Lower leg skin (tissue), 4 donors: ENCODE data around the gene RBCK1. TPM values are rescaled to one million over a fixed set of nuclear protein-coding genes. Genes with fewer than 3 reads are reported as not detected.

Source experiments
- DNase-seq, 2 donors: peaks; one replicate each; pipeline ENCODE4 v3.0.0-alpha.2; 2019; ENCODE audit warnings: low spot score in 2 of 2
- H3K4me3 ChIP-seq: fragments of 200-600 bp; sonication (generic); 2 replicates; pipeline ENCODE4 v1.5.1; 2017; ENCODE audit warnings: mild to moderate bottlenecking, low read depth; ENCODE audit not compliant: poor library complexity, severe bottlenecking
- POLR2A ChIP-seq, 2 donors: fragments of 450-650 bp; IDR thresholded peaks; one replicate each; pipeline ENCODE4 v1.6.1; 2016 to 2017; ENCODE audit warnings: antibody characterized with exemption in 2 of 2, mild to moderate bottlenecking in 1 of 2, moderate library complexity in 1 of 2
- WGBS, 2 donors: methylation state at CpG; one replicate each; pipeline ENCODE4 v1.1.5; 2018; 5-methylcytosine and 5-hydroxymethylcytosine counted together
- intact Hi-C: fragments of 100-400 bp; cut with DNase I; formaldehyde crosslinking; loops from one replicate; pipeline ENCODE4 v1.15.0; 2023; ENCODE audit warnings: low total_unique reads
- total RNA-seq, 4 donors: library from RNA; depleted of rRNA; stranded (reverse); fragments of >200 nt; gene quantifications; one replicate each; pipeline ENCODE4 v1.1.0, GENCODE V29; 2016
- TF ChIP-seq, protein P1 (sequence below), 3 donors: fragments of 450-650 bp; IDR thresholded peaks; one replicate each; pipeline ENCODE4 v1.5.1; 2016; ENCODE audit warnings: antibody characterized with exemption in 3 of 3, mild to moderate bottlenecking in 3 of 3, moderate library complexity in 2 of 3

RBCK1 gene
- total RNA-seq, 4 donors from 2014 or later = 65.2 to 90.1 (median 77.1) TPM

DNA sequence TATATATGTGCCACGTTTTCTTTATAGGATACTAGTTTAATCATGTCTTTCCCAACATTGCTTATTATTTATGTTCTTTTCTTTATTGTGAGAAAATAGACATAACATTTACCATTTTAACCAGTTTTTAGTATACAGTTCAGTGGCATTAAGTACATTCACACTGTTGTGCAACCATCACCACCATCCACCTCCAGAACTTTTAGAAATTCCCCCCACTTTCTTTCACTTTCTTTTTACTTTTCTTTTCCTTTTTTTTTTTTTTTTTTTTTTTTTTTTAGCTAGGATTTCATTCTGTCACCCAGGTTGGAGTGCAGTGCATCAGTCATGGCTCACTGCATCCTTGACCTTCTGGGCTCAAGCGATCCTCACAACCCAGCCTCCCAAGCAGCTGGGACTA is 18.5 kb downstream of the RBCK1 start:
- DNase-seq = no peak
- TF ChIP-seq, protein P1, sequence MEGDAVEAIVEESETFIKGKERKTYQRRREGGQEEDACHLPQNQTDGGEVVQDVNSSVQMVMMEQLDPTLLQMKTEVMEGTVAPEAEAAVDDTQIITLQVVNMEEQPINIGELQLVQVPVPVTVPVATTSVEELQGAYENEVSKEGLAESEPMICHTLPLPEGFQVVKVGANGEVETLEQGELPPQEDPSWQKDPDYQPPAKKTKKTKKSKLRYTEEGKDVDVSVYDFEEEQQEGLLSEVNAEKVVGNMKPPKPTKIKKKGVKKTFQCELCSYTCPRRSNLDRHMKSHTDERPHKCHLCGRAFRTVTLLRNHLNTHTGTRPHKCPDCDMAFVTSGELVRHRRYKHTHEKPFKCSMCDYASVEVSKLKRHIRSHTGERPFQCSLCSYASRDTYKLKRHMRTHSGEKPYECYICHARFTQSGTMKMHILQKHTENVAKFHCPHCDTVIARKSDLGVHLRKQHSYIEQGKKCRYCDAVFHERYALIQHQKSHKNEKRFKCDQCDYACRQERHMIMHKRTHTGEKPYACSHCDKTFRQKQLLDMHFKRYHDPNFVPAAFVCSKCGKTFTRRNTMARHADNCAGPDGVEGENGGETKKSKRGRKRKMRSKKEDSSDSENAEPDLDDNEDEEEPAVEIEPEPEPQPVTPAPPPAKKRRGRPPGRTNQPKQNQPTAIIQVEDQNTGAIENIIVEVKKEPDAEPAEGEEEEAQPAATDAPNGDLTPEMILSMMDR (IDR thresholded peaks at IDR 0.05) = no peak
- TF ChIP-seq POLR2A (IDR thresholded peaks at IDR 0.05) = no peak

DNA sequence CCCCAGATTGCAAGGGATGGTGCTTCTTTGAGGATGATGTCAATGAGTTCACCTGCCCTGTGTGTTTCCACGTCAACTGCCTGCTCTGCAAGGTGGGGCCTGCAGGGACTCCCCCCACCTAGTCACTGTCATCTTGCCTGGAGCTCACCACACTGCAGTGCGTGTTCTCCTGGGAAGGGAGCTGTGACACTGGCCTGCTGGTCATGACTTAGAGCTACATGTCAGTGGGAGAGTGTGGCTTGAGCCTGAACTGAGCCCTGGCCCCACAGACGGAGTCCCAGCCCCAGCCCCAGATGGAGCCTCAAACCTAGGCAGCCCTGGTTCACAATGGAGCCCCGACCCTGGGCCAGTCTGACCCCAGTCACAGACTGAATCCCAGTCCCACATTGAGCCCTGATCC is 19.3 kb downstream of the RBCK1 start:
- DNase-seq = no peak
- intact Hi-C loops = no loop called here
- WGBS, 2 donors = 80 to 81% methylated on average over 3 to 4 of the region's 4 CpGs

More for the DNA sequence above, 18.5 kb downstream of the RBCK1 start:
- intact Hi-C loops = no loop called here
- H3K4me3 ChIP-seq = no peak overlapping the region
- WGBS, 2 donors = 93 to 94% methylated on average over 2 of the region's 2 CpGs

DNA sequence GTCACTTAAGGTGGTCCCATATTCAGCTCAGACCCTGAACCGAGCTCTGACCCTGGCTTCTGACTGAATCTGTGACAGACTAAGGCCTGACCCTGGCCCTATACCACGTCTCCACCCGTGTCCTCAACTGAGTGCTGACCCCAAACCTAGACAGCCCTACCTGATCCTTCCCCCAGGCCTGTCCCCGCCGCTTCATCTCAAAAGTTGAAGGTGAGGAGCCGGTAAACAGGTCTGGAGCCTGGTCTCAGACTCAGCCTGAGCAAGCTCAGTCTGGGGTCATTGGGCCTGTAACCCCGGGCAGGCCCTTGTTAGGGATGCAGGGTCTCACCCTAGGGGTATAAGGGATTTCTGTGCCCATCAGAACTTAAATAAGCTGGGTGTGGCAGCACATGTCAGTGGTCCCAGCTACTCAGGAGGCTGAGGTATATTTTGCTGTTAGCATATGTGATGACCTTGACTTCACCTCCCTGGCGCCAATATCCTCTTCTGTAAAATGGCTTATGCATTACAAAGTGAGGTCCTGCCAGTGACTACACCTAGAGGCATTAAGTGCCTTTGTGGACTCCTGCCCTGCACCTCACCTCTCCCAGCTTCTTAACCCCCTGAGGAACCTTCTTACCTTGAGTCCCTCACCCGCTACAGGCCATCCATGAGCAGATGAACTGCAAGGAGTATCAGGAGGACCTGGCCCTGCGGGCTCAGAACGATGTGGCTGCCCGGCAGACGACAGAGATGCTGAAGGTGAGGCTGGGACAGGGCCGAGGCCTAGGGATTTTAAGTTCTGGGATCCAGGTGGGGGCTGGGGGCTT is 20.0 kb downstream of the RBCK1 start:
- TF ChIP-seq, protein P1 (IDR thresholded peaks at IDR 0.05) = no peak
- no peak for TF ChIP-seq POLR2A (IDR thresholded peaks at IDR 0.05)
- intact Hi-C loops = no loop called here
- WGBS, 2 donors = 94 to 96% methylated on average over 14 of the region's 14 CpGs

More for the DNA sequence above, 19.3 kb downstream of the RBCK1 start:
- H3K4me3 ChIP-seq = no peak overlapping the region
- no peak for TF ChIP-seq POLR2A (IDR thresholded peaks at IDR 0.05)
- TF ChIP-seq, protein P1 (IDR thresholded peaks at IDR 0.05) = no peak

DNA sequence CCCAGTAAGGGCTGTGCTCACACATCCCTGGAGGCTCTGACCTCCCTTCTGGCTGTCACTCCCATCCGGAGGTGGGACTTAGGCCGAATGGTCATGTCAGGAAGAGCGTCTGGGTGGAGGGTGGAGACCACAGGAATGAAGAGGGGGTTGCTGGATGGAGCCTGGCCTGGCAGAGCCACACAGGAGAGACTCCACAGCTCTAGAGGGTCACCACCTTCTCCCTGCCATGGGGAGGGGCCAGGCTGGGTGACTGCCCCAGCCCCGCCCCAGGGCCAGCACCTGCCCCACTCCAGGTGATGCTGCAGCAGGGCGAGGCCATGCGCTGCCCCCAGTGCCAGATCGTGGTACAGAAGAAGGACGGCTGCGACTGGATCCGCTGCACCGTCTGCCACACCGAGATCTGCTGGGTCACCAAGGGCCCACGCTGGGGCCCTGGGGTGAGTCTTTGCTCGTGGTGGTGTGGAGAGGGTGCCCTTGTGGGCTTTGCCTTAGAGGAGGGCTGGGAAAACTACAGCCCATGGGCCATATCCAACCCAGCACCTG is 20.6 kb downstream of the RBCK1 start:
- H3K4me3 ChIP-seq = no peak overlapping the region
- peak in 1 of 2 donors; percentile 78 for DNase-seq
- TF ChIP-seq, protein P1 (IDR thresholded peaks at IDR 0.05) = no peak
- no peak for TF ChIP-seq POLR2A (IDR thresholded peaks at IDR 0.05)
- intact Hi-C loops = no loop called here
- 81 to 89% methylated on average over 14 of the region's 14 CpGs for WGBS, 2 donors

More for the DNA sequence above, 20.0 kb downstream of the RBCK1 start:
- peak in 1 of 2 donors; percentile 83 for DNase-seq
- H3K4me3 ChIP-seq = no peak overlapping the region

DNA sequence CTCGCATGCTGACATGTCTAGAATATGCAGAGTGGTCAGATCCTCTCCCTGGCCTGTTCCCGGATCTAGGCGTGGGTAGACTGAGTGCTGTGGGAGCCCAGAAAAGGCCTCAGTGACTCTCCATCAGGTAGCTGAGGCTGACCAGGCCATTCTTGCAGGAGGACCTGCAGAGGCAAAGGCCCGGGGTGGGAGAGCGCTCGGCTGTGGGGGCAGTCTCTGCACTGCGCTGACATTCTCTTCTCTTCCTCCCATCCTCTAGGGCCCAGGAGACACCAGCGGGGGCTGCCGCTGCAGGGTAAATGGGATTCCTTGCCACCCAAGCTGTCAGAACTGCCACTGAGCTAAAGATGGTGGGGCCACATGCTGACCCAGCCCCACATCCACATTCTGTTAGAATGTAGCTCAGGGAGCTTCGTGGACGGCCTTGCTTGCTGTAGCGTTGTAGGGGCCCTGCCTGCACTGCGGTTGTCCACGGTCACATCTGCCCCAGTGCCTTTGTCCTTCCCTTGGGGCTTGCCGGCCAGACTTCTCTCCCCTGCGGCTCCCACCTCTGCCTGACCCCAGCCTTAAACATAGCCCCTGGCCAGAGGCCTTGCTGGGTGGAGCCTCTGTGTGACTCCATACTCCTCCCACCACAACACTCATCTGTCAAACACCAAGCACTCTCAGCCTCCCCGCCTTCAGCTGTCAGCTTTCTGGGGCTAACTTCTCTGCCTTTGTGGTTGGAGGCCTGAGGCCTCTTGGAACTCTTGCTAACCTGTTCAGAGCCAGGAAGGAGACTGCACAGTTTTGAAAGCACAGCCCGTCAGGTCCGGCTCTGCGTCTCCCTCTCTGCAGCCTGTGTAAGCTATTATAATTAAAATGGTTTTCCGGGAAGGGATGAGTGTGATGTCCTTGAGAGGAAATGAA is 22.2 kb downstream of the RBCK1 start:
- WGBS, 2 donors = 86 to 88% methylated on average over 19 to 21 of the region's 21 CpGs
- no peak overlapping the region for H3K4me3 ChIP-seq
- peak in 1 of 2 donors; percentile 72 for DNase-seq
- TF ChIP-seq POLR2A (IDR thresholded peaks at IDR 0.05) = no peak
- TF ChIP-seq, protein P1 (IDR thresholded peaks at IDR 0.05) = no peak
- intact Hi-C loops = no loop called here
